NB4 (cell line): Measurements from ENCODE around the gene EPM2AIP1.

Experiments
- CTCF ChIP-seq: IDR thresholded peaks from one replicate; pipeline ENCODE4 v1.5.1; 2012; ENCODE audit warnings: low read depth, low read length
- MAX ChIP-seq: IDR thresholded peaks from 2 replicates; pipeline ENCODE4 v1.6.1; 2011; ENCODE audit warnings: low read depth, low read length
- POLR2A ChIP-seq: IDR thresholded peaks from 2 replicates; pipeline ENCODE4 v1.6.1; 2011; ENCODE audit warnings: mild to moderate bottlenecking; ENCODE audit not compliant: insufficient read length; ENCODE audit errors: extremely low read depth

- TF ChIP-seq CTCF (no peak), MAX (no peak), POLR2A (no peak)
Measured at GRCh38 chr3:36991923-36992805, 767 bp downstream of the EPM2AIP1 start.
